ENCODE measurements around the gene TRIM71. TPM values are rescaled to one million over a fixed set of nuclear protein-coding genes. Genes with fewer than 3 reads are reported as not detected.
"Not testable (repeated sequence)": the region's sequence is repeated elsewhere in the genome, so short reads cannot be mapped to it uniquely, and the experiment has no call there.

The TRIM71 gene
- total RNA-seq, 4 donors from 2014 or later: under 0.01 to 0.59 (median 0.32) TPM

DNA sequence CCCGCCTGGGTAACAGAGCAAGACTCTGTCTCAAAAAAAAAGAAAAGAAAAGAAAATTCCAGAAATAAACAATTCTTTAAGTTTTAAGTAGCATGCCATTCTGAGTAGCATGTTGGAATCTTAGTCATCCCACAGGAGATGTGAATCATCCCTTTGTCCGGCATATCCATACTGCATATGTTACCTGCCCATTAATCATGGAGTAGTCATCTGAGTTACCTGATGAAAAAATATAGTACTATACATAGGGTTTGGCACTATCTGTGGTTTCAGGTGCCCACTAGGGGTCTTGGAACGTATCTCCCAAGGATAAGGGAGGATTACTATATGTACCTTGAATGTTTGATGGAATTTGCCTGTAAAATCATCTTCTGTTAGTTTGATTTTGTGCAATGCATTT, 127.3 kb downstream of the TRIM71 start:
- TF ChIP-seq EP300 (IDR thresholded peaks at IDR 0.05) (no peak), POLR2A (IDR thresholded peaks at IDR 0.05) (no peak)
- TF ChIP-seq, protein P1, sequence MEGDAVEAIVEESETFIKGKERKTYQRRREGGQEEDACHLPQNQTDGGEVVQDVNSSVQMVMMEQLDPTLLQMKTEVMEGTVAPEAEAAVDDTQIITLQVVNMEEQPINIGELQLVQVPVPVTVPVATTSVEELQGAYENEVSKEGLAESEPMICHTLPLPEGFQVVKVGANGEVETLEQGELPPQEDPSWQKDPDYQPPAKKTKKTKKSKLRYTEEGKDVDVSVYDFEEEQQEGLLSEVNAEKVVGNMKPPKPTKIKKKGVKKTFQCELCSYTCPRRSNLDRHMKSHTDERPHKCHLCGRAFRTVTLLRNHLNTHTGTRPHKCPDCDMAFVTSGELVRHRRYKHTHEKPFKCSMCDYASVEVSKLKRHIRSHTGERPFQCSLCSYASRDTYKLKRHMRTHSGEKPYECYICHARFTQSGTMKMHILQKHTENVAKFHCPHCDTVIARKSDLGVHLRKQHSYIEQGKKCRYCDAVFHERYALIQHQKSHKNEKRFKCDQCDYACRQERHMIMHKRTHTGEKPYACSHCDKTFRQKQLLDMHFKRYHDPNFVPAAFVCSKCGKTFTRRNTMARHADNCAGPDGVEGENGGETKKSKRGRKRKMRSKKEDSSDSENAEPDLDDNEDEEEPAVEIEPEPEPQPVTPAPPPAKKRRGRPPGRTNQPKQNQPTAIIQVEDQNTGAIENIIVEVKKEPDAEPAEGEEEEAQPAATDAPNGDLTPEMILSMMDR (IDR thresholded peaks at IDR 0.05): no peak
- H3K4me3 ChIP-seq: no peak overlapping the region
- 74 to 91% methylated on average over 3 of the region's 3 CpGs for WGBS, 2 donors
- H3K27me3 ChIP-seq: no peaks in the 10 kb centered on the region
- DNase-seq (ENCODE audit: low spot score in 2 of 2): no peak
- H3K4me1 ChIP-seq: no peaks in the 10 kb centered on the region
- no peak overlapping the region for H3K27ac ChIP-seq
- no peaks in the 10 kb centered on the region for H3K36me3 ChIP-seq
- no peaks in the 10 kb centered on the region for H3K9me3 ChIP-seq

DNA sequence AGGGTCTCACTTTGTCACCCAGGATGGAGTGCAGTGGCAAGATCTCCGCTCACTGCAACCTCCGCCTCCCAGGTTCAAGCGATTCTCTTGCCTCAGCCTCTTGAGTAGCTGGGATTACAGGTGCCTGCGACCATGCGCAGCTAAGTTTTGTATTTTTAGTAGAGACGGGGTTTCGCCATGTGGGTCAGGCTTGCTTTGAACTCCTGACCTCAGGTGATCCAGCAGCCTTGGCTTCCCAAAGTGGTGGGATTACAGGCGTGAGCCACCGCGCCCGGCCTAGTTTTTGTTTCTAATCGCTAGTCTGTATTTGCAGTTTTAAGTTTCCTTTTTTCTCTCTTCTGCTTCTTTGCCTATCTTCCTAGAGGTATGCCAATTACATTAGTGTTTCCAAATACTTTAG, 127.8 kb downstream of the TRIM71 start:
- H3K4me1 ChIP-seq; H3K27me3 ChIP-seq; H3K27ac ChIP-seq; H3K4me3 ChIP-seq; H3K36me3 ChIP-seq; H3K9me3 ChIP-seq; DNase-seq (ENCODE audit: low spot score in 2 of 2): not testable (repeated sequence)
- 77 to 87% methylated on average over 12 of the region's 12 CpGs for WGBS, 2 donors

DNA sequence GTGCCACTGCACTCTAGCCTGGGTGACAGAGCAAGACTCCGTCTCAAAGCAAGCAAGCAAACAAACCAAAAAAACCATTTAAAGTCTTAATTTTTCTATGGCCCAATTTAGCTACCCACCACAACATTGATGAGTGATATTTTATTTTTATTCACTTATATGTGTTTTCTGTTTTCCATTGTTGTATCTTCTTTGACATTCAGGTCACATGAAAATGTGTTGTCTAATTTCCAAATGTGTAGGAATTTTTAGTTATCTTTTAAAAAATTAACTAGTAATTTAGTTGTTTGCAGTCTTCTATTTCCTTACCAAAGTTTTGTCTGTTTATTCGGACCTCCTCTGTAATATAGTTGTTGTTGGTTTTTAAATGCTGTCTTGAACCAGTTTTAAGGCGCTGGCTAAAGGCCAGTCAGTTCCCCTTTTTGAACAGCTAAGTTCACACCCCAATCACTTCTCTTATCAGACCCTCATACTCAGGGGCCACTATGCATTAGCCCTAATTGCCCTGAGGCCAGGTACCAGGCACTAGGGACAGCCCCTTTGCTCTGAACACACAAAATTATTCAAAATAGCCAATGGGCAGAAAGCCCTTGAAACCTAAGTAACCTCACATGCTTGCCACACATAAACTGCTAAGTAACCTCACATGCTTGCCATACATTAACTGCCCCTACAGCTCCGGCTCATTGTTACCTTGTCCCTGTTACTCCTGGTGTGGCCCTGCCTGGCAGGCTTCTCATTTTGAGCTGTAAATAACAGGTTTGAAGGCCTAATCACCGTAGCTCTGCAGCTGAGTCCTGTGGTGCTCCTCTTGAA, 129.4 kb downstream of the TRIM71 start:
- Histone ChIP-seq H3K27me3 (no peaks in the 10 kb centered on the region), H3K27ac (no peak overlapping the region), H3K4me3 (no peak overlapping the region), H3K4me1 (no peaks in the 10 kb centered on the region), H3K9me3 (no peaks in the 10 kb centered on the region), H3K36me3 (no peaks in the 10 kb centered on the region)
- no peak for DNase-seq (ENCODE audit: low spot score in 2 of 2)
- TF ChIP-seq EP300 (IDR thresholded peaks at IDR 0.05) (no peak), POLR2A (IDR thresholded peaks at IDR 0.05) (no peak)
- TF ChIP-seq, protein P1 (IDR thresholded peaks at IDR 0.05): no peak
- WGBS, 2 donors: 80 to 81% methylated on average over 5 of the region's 5 CpGs

Other genes with a start within 250 kb of the TRIM71 start
- 10 to 100 TPM; 19.0 to 39.6 (median 23.9) TPM for gene DYNC1LI1, start 247.1 kb upstream of the TRIM71 start, total RNA-seq
- gene CNOT10, start 132.8 kb upstream of the TRIM71 start, total RNA-seq: 10 to 100 TPM; 19.4 to 27.9 (median 22.0) TPM
- gene CCR4, start 133.6 kb downstream of the TRIM71 start, total RNA-seq: under 1 TPM in 2 of 4 donors, not detected in 2; 0.21 to 0.30 TPM